Fibroblast of pulmonary artery (primary cell): ENCODE data around the gene HADHA.
"Not testable (repeated sequence)": the region's sequence is repeated elsewhere in the genome, so short reads cannot be mapped to it uniquely, and the experiment has no call there.

Experiments used
- DNase-seq: peaks from one replicate; pipeline ENCODE4 v3.0.0-alpha.2; 2010; ENCODE audit warnings: low read depth
- H3K4me3 ChIP-seq: replicated peaks from 2 replicates; pipeline ENCODE4 v1.5.1; 2011; ENCODE audit warnings: low read depth, mild to moderate bottlenecking, control low read depth, low read length, moderate library complexity
- TF ChIP-seq, protein P1 (sequence below): IDR thresholded peaks from 2 replicates; pipeline ENCODE4 v1.5.1; 2011; ENCODE audit warnings: mild to moderate bottlenecking, control low read depth, low read length, inconsistent platforms; ENCODE audit errors: missing control alignments

HADHA gene

GRCh38 chr2:26172189-26172870 is 72.1 kb downstream of the HADHA start:
- TF ChIP-seq, protein P1, sequence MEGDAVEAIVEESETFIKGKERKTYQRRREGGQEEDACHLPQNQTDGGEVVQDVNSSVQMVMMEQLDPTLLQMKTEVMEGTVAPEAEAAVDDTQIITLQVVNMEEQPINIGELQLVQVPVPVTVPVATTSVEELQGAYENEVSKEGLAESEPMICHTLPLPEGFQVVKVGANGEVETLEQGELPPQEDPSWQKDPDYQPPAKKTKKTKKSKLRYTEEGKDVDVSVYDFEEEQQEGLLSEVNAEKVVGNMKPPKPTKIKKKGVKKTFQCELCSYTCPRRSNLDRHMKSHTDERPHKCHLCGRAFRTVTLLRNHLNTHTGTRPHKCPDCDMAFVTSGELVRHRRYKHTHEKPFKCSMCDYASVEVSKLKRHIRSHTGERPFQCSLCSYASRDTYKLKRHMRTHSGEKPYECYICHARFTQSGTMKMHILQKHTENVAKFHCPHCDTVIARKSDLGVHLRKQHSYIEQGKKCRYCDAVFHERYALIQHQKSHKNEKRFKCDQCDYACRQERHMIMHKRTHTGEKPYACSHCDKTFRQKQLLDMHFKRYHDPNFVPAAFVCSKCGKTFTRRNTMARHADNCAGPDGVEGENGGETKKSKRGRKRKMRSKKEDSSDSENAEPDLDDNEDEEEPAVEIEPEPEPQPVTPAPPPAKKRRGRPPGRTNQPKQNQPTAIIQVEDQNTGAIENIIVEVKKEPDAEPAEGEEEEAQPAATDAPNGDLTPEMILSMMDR = no peak
- no peak overlapping the region for H3K4me3 ChIP-seq
- DNase-seq = no peak

DNA sequence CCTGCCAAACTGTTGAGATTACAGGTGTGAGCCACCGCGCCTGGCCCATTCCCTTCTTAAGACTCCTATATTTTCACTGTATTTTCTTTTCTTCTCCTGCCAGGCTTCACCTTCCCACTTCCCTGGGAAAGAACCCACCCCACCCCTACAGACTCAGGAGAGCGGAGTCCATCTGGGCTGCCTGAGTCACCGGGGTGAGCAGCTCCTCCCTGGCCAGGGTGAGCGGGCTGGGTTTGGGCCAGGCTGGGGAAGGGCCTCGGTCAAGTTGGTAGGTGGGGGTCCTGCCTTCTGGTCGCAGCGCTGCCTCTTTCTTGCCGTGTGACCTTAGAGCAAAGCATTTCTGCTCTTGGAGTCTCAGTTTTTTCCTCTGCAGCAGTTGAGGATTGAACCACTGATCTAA is 73.6 kb downstream of the HADHA start:
- DNase-seq = no peak
- no peak overlapping the region for H3K4me3 ChIP-seq
- TF ChIP-seq, protein P1 = no peak

DNA sequence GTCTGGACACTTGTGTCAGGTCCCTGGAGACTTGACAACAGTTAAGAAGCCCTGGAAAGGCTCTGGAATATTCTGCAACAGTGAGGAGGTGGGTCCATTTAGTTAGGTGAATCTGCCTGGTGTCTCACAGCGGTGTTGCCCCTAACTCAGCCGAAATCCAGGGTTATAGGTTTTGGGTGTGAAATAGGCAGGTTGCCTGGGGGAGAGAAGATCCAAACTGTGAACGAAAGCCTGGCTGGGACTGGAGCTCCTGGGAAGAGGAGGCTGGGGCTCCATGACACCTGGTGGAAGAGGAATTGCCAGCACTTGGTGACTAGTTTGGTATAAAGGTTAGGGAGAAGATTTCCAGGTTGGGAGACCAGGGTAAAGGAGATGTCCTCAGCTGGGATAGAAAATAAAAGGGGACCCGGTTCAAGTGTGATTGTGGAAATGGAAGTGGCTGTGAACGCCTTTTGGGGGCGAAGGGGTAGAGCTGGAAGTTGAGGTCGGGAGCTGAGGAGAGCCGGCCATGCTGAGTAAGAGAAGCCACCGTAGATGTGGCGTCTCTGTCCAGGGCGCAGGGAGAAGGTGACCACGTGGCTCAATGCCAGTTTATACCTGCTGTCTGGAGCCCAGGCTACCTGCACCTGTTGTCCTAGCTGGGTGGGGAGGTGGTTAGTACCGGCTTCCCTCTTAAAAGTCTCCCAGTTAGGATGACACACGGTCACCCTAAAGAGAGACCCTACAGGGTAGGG is 74.6 kb downstream of the HADHA start:
- H3K4me3 ChIP-seq = no peak overlapping the region
- no peak for DNase-seq
- TF ChIP-seq, protein P1 = no peak

- no peak overlapping the region for H3K4me3 ChIP-seq
- DNase-seq = no peak
- TF ChIP-seq, protein P1 = no peak
Measured at GRCh38 chr2:26169226-26169625, 75.2 kb downstream of the HADHA start.

- H3K4me3 ChIP-seq = no peak overlapping the region
- no peak for DNase-seq
- TF ChIP-seq, protein P1 = no peak
Measured at GRCh38 chr2:26168785-26169184, 75.6 kb downstream of the HADHA start.

DNA sequence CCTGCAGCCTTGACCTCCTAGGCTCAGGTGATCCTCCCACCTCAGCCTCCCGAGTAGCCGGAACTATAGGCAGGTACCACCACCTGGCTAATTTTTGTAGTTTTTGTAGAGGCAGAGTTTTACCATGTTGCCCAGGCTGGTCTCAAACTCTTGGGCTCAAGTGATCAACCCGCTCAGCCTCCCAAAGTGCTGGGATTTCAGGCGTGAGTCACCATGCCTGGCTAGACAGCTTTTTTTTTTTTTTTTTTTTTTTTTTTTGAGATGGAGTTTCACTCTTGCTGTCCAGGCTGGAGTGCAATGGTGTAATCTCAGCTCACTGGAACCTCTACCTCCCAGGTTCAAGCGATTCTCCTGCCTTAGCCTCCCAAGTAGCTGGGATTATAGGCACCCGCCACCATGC is 77.9 kb downstream of the HADHA start:
- not testable (repeated sequence) for DNase-seq

DNA sequence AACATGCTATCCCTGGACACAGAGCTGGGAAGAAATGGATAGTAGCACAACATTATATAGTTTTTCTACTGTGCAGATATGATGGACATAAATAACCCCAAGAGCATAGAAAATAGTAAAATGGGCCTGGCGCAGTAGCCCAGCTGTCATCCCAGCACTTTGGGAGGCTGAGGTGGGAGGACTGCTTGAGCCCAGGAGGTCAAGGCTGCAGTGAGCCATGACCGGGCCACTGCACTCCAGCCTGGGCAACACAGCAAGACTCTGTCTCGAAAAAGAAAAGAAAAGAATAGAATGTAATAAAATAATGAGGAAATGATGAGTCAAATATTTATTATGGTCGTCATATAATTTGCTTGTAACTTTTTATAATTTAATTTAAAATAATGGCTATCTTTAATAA is 79.0 kb downstream of the HADHA start:
- TF ChIP-seq, protein P1 = no peak
- no peak for DNase-seq
- no peak overlapping the region for H3K4me3 ChIP-seq

More for the DNA sequence above, 77.9 kb downstream of the HADHA start:
- H3K4me3 ChIP-seq = not testable (repeated sequence)
